Measurements from ENCODE around the gene LSM7.

DNA sequence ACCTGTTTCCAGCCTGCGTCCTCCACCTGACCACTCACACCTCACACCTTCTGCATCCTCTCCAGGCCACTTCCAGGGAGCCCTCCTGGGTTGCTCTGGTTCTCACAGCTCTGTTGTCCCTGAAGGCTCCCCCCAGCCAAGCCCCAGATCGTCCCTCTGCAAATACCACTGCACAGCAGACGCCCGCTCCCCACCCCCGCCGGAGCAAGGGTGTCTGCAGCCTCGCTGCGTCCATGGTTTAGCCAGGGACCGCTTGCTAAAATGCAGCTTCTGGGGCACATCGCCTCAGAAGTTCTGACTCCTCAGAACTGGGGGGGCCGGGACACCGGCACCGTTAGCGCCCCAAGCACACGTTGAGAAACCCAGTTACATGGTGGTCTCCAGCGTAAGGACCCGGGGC, 21.4 kb downstream of the LSM7 start:
- TF ChIP-seq, protein P1, sequence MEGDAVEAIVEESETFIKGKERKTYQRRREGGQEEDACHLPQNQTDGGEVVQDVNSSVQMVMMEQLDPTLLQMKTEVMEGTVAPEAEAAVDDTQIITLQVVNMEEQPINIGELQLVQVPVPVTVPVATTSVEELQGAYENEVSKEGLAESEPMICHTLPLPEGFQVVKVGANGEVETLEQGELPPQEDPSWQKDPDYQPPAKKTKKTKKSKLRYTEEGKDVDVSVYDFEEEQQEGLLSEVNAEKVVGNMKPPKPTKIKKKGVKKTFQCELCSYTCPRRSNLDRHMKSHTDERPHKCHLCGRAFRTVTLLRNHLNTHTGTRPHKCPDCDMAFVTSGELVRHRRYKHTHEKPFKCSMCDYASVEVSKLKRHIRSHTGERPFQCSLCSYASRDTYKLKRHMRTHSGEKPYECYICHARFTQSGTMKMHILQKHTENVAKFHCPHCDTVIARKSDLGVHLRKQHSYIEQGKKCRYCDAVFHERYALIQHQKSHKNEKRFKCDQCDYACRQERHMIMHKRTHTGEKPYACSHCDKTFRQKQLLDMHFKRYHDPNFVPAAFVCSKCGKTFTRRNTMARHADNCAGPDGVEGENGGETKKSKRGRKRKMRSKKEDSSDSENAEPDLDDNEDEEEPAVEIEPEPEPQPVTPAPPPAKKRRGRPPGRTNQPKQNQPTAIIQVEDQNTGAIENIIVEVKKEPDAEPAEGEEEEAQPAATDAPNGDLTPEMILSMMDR (IDR thresholded peaks at IDR 0.05 in 4 of 5, conservative IDR thresholded peaks at IDR 0.05 in 1 of 5): no peak
- no peak for TF ChIP-seq POLR2A (IDR thresholded peaks at IDR 0.05)
